ENCODE data around the gene JUNB. TPM values are rescaled to one million over a fixed set of nuclear protein-coding genes. Genes with fewer than 3 reads are reported as not detected.

Gene JUNB
- total RNA-seq, 1 experiment from 2014 or later = 194 TPM

- no peak for TF ChIP-seq TCF7L2 (IDR thresholded peaks at IDR 0.05; ENCODE audit: borderline replicate concordance, extremely low read depth, insufficient read depth, insufficient read length)
- TF ChIP-seq MAX (IDR thresholded peaks at IDR 0.05) = no peak
- no peak for TF ChIP-seq SRF (IDR thresholded peaks at IDR 0.05; ENCODE audit: low read depth)
- TF ChIP-seq EZH2phosphoT487 (IDR thresholded peaks at IDR 0.05; ENCODE audit: borderline replicate concordance) = no peak
- TF ChIP-seq SIN3A (IDR thresholded peaks at IDR 0.05; ENCODE audit: low read depth) = no peak
- TF ChIP-seq ZBTB33 (IDR thresholded peaks at IDR 0.05; ENCODE audit: extremely low read depth, insufficient replicate concordance, low read length) = no peak
- TF ChIP-seq ELF1 (IDR thresholded peaks at IDR 0.05; ENCODE audit: borderline replicate concordance, low read depth) = no peak
- no peak for TF ChIP-seq ATF3 (IDR thresholded peaks at IDR 0.05)
- no peak for TF ChIP-seq CBX3 (IDR thresholded peaks at IDR 0.05; ENCODE audit: low read depth)
Observed at GRCh38 chr19:12783291-12783848, 7.9 kb upstream of the JUNB start (continued).

- DNase-seq (ENCODE audit: low read depth, low spot score) = no peak
- no peaks in the 10 kb centered on the region for H3K9me2 ChIP-seq (ENCODE audit: insufficient read depth)
- H3K4me2 ChIP-seq (ENCODE audit: low read length) = peak overlapping the region; percentile 98
- H3K9ac ChIP-seq (ENCODE audit: low read length) = peak overlapping the region; percentile 69
- H3K9me3 ChIP-seq (ENCODE audit: control insufficient read depth in 1 of 2, insufficient read depth in 1 of 2, low read depth in 1 of 2, low read length in 2 of 2) = no peaks in the 10 kb centered on the region
- no peaks in the 10 kb centered on the region for H3K27me3 ChIP-seq (ENCODE audit: insufficient read depth, low read length)
- peak overlapping the region; percentile 89 for H3K27ac ChIP-seq (ENCODE audit: low read depth, low read length)
- H2AFZ ChIP-seq (ENCODE audit: low read depth, low read length, poor library complexity, severe bottlenecking) = no peak overlapping the region
- ChIA-PET CTCF (no interaction called here), POLR2A (interaction anchor here (3.2 kb wide), 1 partner anchor 8 kb away, joined by 39 read pairs; the partner anchor contains the start of gene JUNB), RAD21 (ENCODE audit: low non-redundant PET in 1 of 2, low total read pairs in 2 of 2, uncharacterized antibody in 2 of 2, unreplicated experiment in 2 of 2) (interaction anchor here in 1 of 2 experiments (1.3 kb wide), 1 partner anchor 7 kb away, joined by 4 read pairs; the partner anchor contains the start of gene JUNB)
- no TSS peak for BruUV-seq (replicated peaks)
- intact Hi-C loops (cut with micrococcal nuclease) = no loop called here
- H3K36me3 ChIP-seq (ENCODE audit: control insufficient read depth in 1 of 2, insufficient read depth in 2 of 2, low read length in 2 of 2) = no peaks in the 10 kb centered on the region
- no peaks in the 10 kb centered on the region for H4K20me1 ChIP-seq (ENCODE audit: insufficient read depth)
- no peaks in the 10 kb centered on the region for H3K79me2 ChIP-seq (ENCODE audit: insufficient read depth, low read length)
- H3K4me3 ChIP-seq (replicated peaks in 1 of 2; ENCODE audit: low read depth in 1 of 2, low read length in 2 of 2) = peak overlapping the region; percentile 11 to 58; a peak in 3 of 4 replicates
- H3K4me1 ChIP-seq (ENCODE audit: control insufficient read depth in 1 of 2, insufficient read depth in 2 of 2, low read length in 2 of 2) = peaks cover 78 to 90% of the 10 kb centered on the region in 2 experiments
- no peak for ATAC-seq
- no peak for TF ChIP-seq EZH2 (IDR thresholded peaks at IDR 0.05)
- no peak for TF ChIP-seq JUND (IDR thresholded peaks at IDR 0.05)
- no peak for TF ChIP-seq EGR1 (IDR thresholded peaks at IDR 0.05; ENCODE audit: low read depth)
- no peak for TF ChIP-seq SP1 (IDR thresholded peaks at IDR 0.05; ENCODE audit: low read depth)
- no peak for TF ChIP-seq ZBTB33 (IDR thresholded peaks at IDR 0.05; ENCODE audit: extremely low read depth, insufficient replicate concordance, low read length)
- TF ChIP-seq ATF3 (IDR thresholded peaks at IDR 0.05) = no peak
- no peak for TF ChIP-seq ZNF274 (IDR thresholded peaks at IDR 0.05; ENCODE audit: low read depth, low read length)
- no peak for TF ChIP-seq POLR2A (IDR thresholded peaks at IDR 0.05; ENCODE audit: borderline replicate concordance, extremely low read depth, insufficient read depth, insufficient read length)
- no peak for TF ChIP-seq TCF7L2 (IDR thresholded peaks at IDR 0.05; ENCODE audit: borderline replicate concordance, extremely low read depth, insufficient read depth, insufficient read length)
- TF ChIP-seq MAX (IDR thresholded peaks at IDR 0.05) = no peak
- TF ChIP-seq SIN3A (IDR thresholded peaks at IDR 0.05; ENCODE audit: low read depth) = no peak
- TF ChIP-seq CEBPB (IDR thresholded peaks at IDR 0.05; ENCODE audit: low read depth) = no peak
- no peak for TF ChIP-seq FOSL1 (IDR thresholded peaks at IDR 0.05; ENCODE audit: low read depth)
- TF ChIP-seq ZFX (IDR thresholded peaks at IDR 0.05) = no peak
- TF ChIP-seq SRF (IDR thresholded peaks at IDR 0.05; ENCODE audit: low read depth) = no peak
- TF ChIP-seq YY1 (IDR thresholded peaks at IDR 0.05; ENCODE audit: extremely low read depth, insufficient replicate concordance, low read depth, low read length) = no peak
Observed at GRCh38 chr19:12783849-12784393, 7.4 kb upstream of the JUNB start.
